Measurements from ENCODE around the gene TBX15. TPM values are rescaled to one million over a fixed set of nuclear protein-coding genes. Genes with fewer than 3 reads are reported as not detected.

Gene TBX15
- total and polyA plus RNA-seq, 8 donors: 0.05 to 0.14 (median 0.09) TPM; not detected in 3

- no peaks in the 10 kb centered on the region for H3K36me3 ChIP-seq
- intact Hi-C loops (cut with DNase I): loop anchor here in 1 of 3 donors (10.0 kb wide), 1 partner anchor 852 kb away; no protein-coding TSS in a partner anchor
- H3K27me3 ChIP-seq: peaks cover 0 to 44% (median 11%) of the 10 kb centered on the region in 4 donors
- peak overlapping the region in 1 of 4 donors; percentile 3 for H3K4me3 ChIP-seq
- DNase-seq: peak in 1 of 6 donors; percentile 52
- 4 to 6% methylated on average over 65 to 81 of the region's 81 CpGs for WGBS, 2 donors
- H3K27ac ChIP-seq: no peak overlapping the region
- H3K4me1 ChIP-seq: peaks cover 0 to 15% (median 7%) of the 10 kb centered on the region in 3 donors
- H3K9me3 ChIP-seq: no peaks in the 10 kb centered on the region
- no peak for FAIRE-seq
- ATAC-seq: no peak
- no peak for TF ChIP-seq CTCF (IDR thresholded peaks at IDR 0.05)
Measured at GRCh38 chr1:119006406-119007279, 18.5 kb upstream of the TBX15 start.

GRCh38 chr1:119005724-119006405, 17.7 kb upstream of the TBX15 start:
- intact Hi-C loops (cut with DNase I): loop anchor here in 1 of 3 donors (10.0 kb wide), 1 partner anchor 851 kb away; no protein-coding TSS in a partner anchor
- H3K4me1 ChIP-seq: peaks cover 0 to 19% (median 7%) of the 10 kb centered on the region in 3 donors
- no peak overlapping the region for H3K27ac ChIP-seq
- FAIRE-seq (no peak), DNase-seq (no peak), ATAC-seq (no peak)
- no peak overlapping the region for H3K4me3 ChIP-seq
- 11 to 19% methylated on average over 17 of the region's 17 CpGs for WGBS, 2 donors
- no peak for TF ChIP-seq CTCF (IDR thresholded peaks at IDR 0.05)
- peaks cover 0 to 51% (median 13%) of the 10 kb centered on the region in 4 donors for H3K27me3 ChIP-seq
- H3K9me3 ChIP-seq: no peaks in the 10 kb centered on the region
- H3K36me3 ChIP-seq: no peaks in the 10 kb centered on the region

DNA sequence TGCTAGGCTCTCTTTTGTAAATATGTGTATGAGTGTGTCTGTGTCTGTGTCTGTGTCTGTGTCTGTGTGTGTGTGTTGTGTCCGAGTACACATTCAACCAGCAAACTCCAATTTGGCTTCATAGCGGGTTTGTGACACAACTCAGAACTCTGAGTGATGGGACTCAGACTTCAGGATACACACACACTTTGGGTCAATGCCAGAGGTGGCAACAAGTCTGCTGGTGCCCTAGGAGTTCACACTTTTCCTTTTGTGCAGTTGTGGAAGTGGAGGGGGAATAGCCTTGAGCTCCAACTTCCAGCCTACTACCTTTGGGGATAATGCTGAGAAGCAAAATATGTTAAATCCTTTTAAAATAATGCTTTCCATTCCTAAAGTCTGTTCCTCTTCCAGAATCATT, 16.6 kb upstream of the TBX15 start:
- Histone ChIP-seq H3K9me3 (no peaks in the 10 kb centered on the region), H3K27me3 (peaks cover 0 to 56% (median 14%) of the 10 kb centered on the region in 4 donors), H3K36me3 (no peaks in the 10 kb centered on the region), H3K4me3 (no peak overlapping the region), H3K27ac (no peak overlapping the region), H3K4me1 (peaks cover 0 to 26% (median 7%) of the 10 kb centered on the region in 3 donors)
- ATAC-seq: no peak
- no peak for FAIRE-seq
- no peak for DNase-seq
- TF ChIP-seq CTCF (IDR thresholded peaks at IDR 0.05): no peak
- intact Hi-C loops (cut with DNase I): loop anchor here in 1 of 3 donors (10.0 kb wide), 1 partner anchor 850 kb away; no protein-coding TSS in a partner anchor
- 78 to 81% methylated on average over 2 of the region's 2 CpGs for WGBS, 2 donors

DNA sequence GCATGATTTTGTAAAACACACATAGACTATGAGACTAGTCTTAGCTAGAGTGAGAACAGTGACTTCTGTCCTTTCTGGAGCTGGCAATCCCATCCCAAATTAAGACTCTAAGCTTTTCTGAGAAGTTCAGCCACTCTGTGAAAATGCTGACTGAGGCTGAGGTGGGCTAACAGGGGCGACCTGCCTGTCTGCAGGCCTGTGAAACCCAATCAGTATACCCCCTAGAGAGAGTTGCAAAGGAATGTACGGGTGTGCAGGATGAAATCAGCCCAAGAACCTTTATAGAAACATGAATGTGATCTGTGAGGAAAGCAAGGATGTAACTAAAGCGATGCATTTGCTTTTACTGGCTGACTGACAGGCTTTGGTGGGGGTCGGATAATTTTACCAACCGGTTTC, 16.0 kb upstream of the TBX15 start:
- Histone ChIP-seq H3K4me1 (peaks cover 0 to 26% (median 7%) of the 10 kb centered on the region in 3 donors), H3K27me3 (peaks cover 0 to 56% (median 14%) of the 10 kb centered on the region in 4 donors), H3K27ac (no peak overlapping the region), H3K9me3 (no peaks in the 10 kb centered on the region), H3K4me3 (no peak overlapping the region), H3K36me3 (no peaks in the 10 kb centered on the region)
- 42 to 55% methylated on average over 5 of the region's 5 CpGs for WGBS, 2 donors
- no peak for TF ChIP-seq CTCF (IDR thresholded peaks at IDR 0.05)
- intact Hi-C loops (cut with DNase I): loop anchor here in 1 of 3 donors (10.0 kb wide), 1 partner anchor 849 kb away; no protein-coding TSS in a partner anchor
- DNase-seq (no peak), ATAC-seq (no peak), FAIRE-seq (no peak)

All from pancreas (tissue), 10 donors.